NCI-H1436 (cell line): ENCODE results near the gene RYR2.

ENCODE experiments used
- DNase-seq: peaks from one replicate; lab custom pipeline; 2025; lab: John Stamatoyannopoulos, UW

RYR2 gene

DNA sequence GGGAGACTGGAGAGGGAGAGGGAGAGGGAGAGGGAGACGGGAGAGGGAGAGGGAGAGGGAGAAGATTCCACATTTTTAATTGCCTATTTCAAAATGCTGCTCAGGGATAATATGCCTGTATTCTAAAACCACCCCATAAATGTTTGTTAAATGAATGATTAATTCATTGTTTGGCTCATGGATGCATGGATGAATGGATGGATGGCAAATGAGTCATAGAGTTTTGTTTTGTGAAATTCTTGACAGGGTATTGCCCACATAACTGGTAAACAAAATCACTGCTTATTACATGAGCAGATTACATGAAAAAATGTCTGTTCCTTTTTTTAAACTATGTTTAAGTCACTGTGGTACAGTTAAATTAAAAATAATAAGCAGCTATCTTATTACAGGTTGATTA, 628.3 kb downstream of the RYR2 start:
- DNase-seq = no peak

DNA sequence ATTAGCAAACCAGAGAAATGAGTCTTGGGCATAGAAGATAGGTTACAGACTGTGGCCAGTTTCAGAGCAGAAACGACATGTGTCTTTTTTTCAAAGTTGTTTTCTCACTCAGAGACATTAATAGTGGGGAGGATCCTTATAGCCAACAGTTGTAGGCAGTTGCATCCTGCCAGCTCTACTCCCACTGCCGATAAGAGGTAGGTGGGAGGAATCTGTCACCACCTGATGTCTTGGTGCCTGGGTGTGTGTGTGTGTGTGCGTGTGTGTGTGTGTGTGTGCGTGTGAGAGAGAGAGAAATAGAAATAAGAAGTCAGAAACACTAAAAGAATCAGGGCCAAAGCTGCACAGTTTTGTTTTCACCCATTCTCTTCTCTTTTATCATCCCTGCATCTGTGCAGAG, 629.3 kb downstream of the RYR2 start:
- DNase-seq = no peak

DNA sequence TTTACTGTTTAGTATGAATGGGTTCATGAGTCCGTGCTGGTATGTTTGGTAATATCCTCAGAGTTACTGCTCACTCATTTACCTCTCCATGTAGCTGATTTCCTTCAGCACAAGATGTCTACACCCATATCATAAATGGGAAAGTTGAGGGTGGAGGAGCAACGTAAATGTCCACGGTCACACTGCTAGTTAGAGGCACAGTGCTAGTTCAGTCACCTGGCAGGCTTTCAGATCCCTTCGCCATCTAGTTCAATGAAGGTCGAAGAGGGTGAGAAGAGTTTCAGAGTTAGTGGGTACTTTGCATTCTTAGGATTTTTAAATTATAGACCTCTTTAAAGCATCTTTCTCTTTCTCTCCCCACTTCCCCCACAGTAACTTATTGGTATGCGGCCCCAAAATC, 630.0 kb downstream of the RYR2 start:
- DNase-seq = no peak

DNA sequence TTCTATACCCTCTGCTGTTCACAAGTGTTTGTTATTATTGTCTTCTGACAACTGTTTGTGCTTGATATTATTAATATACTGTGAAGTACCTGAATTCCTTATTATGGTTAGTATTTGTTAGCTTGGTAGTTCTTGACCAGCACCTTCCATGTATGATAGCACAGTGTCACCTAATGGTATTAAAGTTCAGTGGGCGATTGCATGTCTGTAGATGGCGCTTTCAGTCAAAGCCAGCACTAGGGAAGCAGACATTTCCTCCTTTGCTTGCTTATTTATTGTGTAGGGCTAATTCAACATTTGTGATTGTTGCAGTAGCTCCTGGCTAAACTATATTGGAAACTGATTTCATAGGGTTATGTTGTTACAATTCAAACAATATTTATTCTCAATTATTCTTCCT, 630.8 kb downstream of the RYR2 start:
- DNase-seq = peak; percentile 29

DNA sequence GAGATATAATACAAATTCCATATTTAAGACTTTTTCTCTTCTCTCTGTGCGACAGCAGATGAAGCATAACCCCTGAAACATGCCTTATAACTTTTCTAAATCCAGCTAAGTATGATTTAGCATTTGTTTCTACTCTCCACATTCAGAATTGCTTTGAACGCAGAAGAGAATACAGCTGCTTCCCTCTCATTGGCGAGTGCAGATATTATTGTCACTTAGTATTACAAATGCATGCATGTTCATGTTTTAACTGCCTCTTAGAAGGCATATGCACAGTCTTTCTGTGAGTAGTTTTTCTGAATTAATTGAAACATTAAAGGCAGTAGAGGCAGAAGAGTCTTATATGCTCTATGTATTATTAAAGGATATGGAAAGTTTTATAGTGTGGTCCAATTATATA, 631.6 kb downstream of the RYR2 start:
- no peak for DNase-seq

DNA sequence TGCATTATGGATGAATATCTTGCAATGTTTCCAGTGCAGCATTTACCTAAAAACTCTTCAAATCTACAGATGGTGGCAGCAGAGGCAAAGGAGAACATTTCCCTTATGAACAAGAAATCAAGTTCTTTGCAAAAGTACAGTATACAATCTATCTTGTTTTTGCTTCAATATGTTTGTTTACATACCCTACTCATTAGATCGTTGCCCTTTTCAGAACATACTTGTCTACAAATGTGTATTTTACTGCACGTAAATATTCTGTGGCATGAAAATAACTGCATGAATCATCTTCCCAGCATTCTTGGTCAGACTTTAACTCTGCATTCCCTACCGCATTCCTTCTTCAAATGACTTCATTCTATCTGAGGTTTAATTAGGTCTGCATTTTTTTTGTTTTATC, 636.0 kb downstream of the RYR2 start:
- peak; percentile 38 for DNase-seq

DNA sequence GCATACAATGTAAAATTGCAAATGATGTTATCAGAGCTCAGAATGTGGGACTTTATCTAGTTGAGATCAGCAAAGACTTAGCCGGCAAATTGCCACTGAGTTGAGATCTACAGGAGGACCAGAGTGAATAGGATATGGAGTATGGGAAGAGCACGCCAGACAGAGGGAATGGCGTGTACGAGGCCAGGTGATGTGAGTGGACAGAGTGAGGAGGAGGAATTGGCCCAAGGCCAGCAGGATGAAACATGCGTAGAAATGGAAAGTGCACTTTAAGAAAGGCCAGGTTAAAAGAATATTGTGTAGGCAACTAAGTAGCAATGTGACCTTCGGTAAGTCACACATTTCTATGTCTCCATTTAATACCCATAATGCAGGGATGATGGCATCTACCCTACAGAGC, 637.7 kb downstream of the RYR2 start:
- no peak for DNase-seq

DNA sequence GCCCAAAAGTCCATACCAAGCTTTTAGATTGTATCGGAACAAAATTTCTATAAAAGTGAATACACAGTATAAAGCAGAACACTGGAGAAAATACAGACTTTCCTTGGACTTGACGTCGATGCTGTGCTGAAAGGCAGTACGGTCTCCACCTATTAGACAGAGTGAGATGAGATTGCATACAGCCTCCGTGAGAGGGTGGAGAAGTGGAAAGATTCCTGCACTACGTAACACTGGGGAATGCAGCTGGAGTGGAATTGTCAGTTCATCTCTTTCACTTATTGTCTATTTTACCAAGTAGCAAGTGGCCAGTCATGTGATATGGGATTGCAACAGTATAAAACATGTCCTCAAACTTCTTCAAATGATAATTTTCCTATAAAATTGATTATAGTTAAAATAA, 639.2 kb downstream of the RYR2 start:
- no peak for DNase-seq

DNA sequence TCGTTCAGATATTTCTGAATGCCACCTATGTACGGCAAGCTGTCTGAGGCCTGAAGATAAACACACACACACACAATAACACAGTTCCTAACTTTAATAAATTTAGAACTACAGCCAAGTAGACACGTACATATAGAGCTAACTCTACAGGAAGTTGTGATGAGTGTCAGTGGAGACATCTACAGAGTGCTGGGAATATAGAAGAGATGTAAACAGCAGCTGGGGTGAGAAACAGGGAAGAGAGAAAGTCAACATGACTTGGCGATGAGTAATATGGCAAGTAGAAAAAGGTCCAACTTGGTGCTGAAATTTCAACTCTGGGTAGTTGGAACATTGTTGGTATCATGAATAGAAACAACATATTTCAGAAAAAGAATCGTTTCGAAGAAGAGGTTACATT, 642.3 kb downstream of the RYR2 start:
- no peak for DNase-seq

DNA sequence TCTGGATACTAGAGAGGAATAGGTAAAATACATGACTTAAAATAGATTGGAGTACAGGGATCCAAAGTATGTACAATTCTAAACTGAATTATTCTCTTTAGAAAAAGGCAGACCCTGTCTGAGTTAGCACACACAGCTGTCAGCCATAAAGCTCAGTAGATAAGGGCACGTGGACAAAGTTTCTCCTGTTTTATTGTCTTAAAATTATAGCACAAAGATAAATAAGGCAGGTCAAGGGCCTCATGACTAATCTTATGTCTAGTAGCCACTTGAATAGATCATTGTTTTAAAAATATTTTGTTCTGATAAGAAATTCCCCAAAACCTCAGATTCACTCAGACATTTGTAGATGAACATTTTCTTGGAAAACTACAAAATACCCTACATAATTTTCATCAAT, 643.6 kb downstream of the RYR2 start:
- no peak for DNase-seq

DNA sequence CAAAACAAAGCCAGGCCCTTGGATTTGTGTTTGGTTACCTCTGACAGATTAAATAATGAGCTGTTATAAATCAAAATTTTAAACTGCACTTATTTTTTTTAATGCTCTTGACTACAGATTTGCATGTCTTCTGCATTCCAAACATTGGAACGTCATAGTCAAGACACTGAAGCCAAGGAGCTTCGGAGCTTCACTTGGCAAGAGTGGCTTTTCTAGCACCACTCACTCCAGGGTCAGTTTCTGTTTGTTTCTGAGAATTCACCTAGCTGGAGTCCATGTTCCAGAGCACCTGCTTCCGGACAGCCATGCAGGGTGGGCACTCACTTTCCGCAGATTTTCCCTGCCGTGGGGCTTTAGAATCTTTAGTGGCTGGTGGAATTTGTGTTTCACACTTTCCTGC, 645.8 kb downstream of the RYR2 start:
- DNase-seq = no peak

DNA sequence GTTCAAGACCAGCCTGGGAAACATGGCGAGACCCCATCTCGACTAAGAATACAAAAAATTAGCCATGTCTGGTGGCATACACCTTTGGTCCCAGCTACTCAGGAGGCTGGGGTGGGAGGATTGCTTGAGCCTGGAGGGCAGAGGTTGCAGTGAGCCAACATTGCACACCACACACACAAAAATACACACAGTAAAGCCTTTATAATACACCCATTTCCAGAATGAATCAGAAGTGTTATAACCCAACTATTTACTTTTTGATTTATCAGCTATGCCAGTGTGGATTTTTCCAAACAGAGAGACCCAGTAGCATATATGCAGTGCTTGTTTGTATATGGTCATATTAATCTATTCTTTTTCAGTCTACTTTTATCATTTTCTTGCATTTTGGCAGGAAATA, 648.7 kb downstream of the RYR2 start:
- DNase-seq = no peak

DNA sequence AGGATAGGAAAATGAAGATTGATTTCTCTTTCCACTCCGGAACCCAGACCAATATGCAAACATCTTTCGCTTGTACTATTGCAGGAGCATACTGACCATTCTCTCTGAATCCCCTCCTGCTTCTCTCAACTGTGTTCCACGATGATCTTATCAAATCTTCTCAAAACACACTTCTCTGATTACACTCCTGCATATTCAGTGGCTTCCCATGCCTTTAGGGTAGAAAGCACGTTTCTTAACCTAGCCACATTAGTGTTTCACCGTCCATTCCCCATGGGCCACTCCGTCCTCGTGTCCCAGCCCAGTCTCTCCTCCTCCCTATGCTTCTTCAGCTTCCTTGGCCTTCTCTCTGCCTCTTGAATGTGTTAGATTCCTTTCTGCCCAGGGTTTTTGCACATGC, 650.3 kb downstream of the RYR2 start:
- no peak for DNase-seq

DNA sequence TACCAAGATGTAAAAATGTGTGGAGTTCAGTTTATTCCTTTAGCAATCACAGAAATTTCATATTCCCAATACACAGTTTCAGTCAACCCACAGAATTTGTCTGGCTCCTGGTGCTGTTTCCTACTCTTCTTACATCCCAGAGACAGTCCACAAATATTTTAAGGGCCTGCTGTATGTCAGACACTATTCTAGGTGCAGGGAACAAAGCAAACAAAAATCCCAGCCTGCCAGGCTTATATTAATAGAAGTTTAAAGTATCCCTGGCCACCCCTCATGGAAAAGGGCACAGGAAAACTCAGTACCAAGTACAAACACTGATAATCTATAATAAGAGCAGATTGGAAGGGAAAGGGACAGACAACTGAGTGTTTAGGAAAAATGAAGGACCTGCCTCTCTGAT, 653.9 kb downstream of the RYR2 start:
- DNase-seq = no peak

DNA sequence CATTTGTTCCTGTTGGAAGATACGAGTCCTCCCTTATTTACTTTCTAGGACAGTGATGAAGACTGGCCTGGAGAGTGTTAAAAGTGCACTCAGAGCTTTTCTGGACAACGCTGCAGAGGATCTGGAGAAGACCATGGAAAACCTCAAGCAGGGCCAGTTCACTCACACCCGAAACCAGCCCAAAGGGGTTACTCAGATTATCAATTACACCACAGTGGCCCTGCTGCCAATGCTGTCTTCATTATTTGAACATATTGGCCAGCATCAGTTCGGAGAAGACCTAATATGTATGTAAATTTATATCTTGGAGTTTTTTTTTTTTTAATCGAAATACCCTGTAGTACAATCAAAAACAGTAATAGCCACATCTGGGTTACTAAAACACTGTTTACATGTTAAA, 658.2 kb downstream of the RYR2 start:
- no peak for DNase-seq

DNA sequence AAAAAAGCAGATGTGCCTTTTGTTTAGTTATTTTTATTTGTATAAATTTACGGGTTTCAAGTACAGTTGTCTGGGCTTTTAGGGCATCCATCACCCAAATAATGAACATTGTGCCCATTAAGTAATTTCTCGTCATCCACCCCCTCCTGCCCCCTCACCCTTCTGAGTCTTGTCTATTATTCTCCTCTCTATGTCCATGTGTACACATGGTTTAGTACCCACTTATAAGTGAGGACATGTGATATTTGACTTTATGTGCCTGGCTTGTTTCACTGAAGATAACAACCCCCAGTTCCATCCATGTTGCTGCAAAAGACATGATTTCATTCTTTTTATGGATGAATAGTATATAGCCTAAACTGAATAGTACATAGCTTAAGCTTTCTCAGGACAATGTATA, 659.5 kb downstream of the RYR2 start:
- DNase-seq = no peak

DNA sequence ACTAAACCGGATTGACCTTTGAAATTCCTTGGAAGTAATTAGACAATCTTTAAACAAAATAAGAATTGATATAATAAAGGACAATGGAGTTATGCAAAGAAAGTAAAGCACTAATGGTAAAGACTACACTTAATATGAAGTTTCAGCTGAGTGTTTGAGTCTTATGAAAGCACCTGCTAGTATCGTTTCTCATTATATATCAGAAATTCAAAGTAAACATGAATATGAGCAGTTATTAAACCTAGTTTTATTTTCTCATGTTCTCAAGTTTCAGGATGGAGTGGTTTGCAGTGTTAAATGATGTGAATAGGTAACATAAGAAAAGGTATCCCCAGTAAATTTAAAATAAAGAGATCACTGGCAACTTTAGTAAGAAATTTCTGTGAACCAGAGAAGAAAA, 660.2 kb downstream of the RYR2 start:
- no peak for DNase-seq

DNA sequence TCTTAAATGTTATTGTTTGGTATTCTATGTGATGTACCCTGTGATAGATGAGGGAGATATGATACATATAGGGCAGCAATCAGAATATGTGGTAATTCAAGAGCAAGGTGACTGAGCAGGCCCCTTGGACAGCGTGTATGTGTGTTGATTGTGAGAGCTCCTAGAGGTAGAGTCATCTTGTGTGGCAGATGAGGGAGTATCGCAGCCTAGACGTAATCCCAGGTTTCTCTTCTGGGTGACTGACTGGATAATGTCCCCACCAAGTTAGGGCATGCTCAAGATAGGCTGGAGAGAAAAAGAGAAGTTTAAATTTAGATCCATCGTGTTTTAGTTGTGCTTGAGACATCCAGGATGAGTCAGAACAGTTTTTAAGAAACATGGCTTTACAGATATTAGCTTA, 663.5 kb downstream of the RYR2 start:
- no peak for DNase-seq

DNA sequence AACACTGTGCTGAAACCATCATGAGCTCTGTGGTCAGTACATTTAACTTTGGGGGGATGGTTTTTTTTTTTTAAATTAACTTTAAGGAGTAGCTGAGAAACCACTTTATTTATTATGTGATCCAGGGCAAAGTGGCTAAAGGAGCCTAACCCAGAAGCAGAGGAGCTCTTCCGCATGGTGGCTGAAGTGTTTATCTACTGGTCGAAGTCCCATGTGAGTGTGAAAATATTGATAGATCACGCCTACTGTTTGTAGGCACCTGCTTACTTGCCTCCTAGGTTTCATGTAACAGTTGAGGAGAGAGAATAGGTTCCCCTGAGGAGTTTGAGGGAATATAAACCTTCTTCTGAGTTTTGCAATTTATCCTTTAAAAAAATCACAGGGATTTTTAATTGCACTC, 667.4 kb downstream of the RYR2 start:
- peak; percentile 13 for DNase-seq

DNA sequence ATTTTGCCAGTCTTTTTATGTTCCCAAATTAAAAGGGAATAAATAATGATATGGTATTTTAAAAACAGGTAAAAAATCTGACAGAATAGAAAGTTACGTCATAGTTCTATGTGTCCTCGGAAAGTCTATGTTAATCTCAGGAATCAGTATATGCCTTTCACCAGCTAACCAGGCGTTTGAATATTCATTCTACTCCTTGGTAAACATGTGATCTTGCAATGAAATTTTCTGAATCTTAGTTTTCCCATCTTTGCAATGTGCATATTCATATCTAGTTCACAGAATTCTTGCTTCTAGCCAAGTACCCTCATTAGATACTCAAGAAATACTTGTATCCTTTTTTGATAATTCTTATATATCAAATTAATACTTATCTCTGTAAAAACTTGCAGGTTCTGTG, 669.3 kb downstream of the RYR2 start:
- DNase-seq = no peak

DNA sequence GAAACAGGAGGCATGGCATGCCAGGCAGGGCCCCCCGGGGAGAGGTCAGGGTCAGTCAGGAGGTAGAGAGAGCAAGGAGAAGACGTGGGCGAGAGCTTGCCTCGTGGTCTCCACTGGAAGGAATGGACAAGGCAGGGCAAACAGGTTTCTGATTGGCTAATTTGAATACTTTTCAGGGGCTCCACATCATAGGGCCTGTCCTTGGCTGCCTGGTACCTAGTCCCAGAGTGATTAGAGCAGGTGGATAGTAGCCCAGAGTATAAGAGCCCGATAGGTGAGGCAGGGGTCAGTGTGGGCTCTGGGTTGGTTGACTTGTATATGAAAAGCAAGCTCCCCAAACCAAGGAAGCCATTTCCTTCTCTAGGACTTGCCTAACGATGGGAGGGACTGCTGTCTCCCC, 670.1 kb downstream of the RYR2 start:
- no peak for DNase-seq

DNA sequence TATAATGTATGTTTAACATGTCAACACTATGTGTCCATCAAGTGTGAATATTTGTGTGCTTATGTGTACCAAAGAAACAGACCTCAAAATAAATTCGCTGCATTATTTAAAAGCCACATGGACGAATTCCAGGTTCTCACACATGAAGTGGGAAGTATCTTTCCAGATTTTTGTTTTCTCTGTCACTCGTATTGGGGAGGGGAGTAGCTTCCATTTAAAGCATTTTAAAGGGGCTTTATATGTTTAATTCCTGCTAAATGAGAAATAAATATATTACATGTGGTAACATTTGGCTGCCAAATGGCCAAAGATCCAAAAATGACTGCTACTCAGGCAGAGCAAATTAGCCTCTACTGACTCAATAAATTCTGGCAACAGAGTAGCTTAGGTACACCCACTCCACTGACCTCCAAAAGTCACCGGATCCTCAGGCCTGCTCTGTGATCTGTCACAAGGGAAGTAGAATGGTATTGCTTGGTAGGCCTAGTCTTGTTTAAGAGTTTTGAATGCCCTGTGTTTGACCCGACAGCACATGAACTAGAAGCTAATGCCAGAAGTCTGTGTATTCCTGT, 670.7 kb downstream of the RYR2 start:
- DNase-seq = no peak

DNA sequence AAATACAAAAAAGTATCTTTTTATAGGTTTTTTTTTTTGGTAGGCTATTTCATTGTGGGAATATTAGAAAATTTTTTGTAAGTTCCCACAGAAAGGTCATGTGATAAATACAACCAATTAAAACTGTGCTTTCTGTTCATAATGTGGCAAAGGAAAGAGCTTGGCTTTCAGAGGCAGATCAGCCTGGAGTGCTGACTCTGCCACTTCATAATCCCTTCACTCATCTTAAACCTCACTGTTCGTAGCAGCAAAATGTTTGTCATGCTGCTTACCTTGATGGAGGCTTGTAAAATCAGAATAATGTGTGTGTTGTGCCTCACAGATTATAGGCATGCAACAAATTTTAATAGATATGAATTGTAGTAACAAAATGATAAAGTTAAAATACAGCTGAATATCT, 671.9 kb downstream of the RYR2 start:
- peak; percentile 31 for DNase-seq

DNA sequence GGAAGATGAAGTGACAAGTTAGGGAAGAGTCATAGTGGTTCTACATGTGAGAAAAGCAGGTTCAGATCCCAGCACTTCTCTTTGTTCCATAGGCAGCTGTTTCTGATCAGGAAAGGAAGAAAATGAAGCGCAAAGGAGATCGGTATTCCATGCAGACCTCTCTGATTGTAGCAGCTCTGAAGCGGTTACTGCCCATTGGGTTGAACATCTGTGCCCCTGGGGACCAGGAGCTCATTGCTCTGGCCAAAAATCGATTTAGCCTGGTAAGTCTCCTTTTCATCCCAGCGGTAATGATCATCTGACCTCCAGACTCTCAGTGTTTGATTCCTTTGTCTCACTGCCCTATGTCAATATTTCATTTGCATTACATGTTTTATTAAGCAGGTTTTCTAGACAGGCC, 675.1 kb downstream of the RYR2 start:
- DNase-seq = no peak

DNA sequence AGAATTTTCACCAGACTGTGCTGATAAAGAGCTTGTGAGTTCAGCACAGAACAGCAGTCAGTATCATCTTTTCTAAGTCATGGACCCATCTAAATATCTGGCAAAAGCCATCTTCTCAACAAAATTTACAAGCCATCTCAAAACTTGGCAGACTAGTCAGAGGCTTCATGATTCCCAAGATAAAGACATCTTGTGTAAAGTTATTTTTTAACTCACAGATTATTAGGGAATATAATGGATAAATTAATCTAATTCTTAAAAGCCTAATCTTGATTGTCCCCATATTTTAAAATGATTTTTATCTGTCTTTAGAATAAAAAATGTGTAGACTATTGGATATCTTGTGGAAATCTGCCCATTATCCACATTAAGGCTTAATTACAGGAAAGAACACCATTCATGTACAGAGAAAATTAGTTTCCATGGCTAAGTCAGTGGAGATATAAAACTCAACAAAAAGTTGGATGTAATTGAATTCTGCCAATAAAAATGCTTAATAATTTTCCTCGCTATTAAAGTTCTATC, 688.9 kb downstream of the RYR2 start:
- DNase-seq = no peak
